ENCODE results near the gene PLA2G15.

PLA2G15 gene

DNA sequence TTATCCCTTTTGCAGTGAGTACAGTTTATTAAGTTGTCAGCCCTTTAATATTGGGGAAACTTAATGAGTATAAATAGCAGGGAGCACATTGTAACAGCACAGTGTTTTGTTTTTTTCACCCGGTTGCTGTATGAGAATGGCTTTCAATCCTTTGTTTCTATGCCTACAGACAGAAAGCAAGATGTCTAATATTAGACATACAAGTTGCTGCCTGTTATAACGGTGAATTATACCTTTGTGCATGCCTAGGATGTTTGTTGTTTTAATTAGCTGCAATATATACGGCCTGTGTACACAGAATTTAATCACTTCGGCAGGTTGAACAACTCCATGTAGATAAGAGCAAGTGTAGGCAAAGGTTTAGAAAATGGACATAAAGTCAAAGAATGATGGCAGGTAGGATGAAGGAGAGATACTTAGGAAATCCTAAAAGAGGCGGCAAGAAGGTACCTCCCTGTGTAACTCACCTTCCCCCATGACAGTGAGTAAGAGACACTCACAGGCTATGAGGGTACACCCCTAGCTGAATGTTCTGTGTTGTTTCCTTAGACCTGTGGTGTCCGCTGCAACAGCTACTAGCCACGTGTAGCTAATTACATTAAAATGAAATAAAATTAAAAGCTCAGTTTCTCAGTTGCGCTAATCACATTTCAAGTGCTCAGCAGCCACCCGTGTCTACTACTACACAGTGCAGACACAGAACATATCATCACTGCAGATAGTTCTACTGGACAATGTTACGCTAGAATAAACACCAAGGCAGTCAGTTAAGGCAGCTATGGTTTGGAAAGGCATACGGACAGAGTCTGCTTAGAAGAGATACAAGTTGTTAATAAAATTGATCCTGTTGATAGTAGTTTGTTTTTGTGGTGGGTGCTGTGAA is 54.6 kb downstream of the PLA2G15 start:
- DNase-seq, result no peak

GRCh38 chr16:68300734-68301459 is 55.7 kb downstream of the PLA2G15 start:
- no peak for DNase-seq

GRCh38 chr16:68306633-68307032 is 61.5 kb downstream of the PLA2G15 start:
- DNase-seq, result no peak

DNA sequence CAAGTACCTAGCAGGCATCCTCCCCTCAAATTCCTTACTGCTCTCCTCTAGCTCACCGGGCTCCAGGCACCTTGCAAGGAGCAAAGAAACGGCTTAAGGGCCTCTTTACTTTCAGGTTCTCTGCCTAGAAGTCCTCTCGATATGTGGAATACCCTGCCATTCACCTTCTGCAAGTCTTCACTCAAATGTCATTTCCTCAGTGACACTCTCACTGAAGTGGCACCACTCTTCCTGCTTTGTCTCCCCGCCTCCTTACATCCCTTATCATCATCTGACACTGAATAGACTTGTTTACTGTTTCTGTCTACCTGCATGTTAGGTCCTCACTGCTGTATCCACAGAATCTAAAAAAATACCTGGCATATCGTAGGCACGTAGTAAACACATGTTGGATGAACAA is 64.6 kb downstream of the PLA2G15 start:
- no peak for DNase-seq

- no peak for DNase-seq
These were observed 65.2 kb downstream of the PLA2G15 start for GRCh38 chr16:68310437-68310773.

Data from NCI-H2029 treated with DMSO at 0.1 percent for 48 hours (cell line).